ENCODE measurements around the gene ADARB2. TPM values are rescaled to one million over a fixed set of nuclear protein-coding genes. Genes with fewer than 3 reads are reported as not detected.

The ADARB2 gene
- total and polyA plus RNA-seq, 4 donors: 0.55 to 0.70 (median 0.59) TPM; not detected in 1

GRCh38 chr10:1560535-1561192, 176.7 kb downstream of the ADARB2 start:
- H3K9ac ChIP-seq (ENCODE audit: low read depth in 1 of 2, low read length in 2 of 2): no peak overlapping the region
- H3K4me1 ChIP-seq (ENCODE audit: control insufficient read depth in 4 of 4, insufficient read depth in 4 of 4, low read length in 3 of 4): no peaks in the 10 kb centered on the region
- no peaks in the 10 kb centered on the region for H3K36me3 ChIP-seq (ENCODE audit: control insufficient read depth in 4 of 4, insufficient read depth in 3 of 4, low read depth in 1 of 4, low read length in 3 of 4)
- H3K4me3 ChIP-seq (ENCODE audit: low read depth in 1 of 3, low read length in 3 of 3): no peak overlapping the region
- TF ChIP-seq HNF4A (conservative IDR thresholded peaks at IDR 0.05) (no peak), SP1 (IDR thresholded peaks at IDR 0.05) (no peak), CTCF (IDR thresholded peaks at IDR 0.05; ENCODE audit: low read depth, low read length, missing input control) (no peak), MAX (IDR thresholded peaks at IDR 0.05) (no peak), ZBTB33 (IDR thresholded peaks at IDR 0.05) (no peak), TAF1 (conservative IDR thresholded peaks at IDR 0.05) (no peak), GABPA (IDR thresholded peaks at IDR 0.05 in 1 of 2, conservative IDR thresholded peaks at IDR 0.05 in 1 of 2) (no peak), FOXA1 (IDR thresholded peaks at IDR 0.05) (no peak)
- no peak overlapping the region for H3K27ac ChIP-seq (ENCODE audit: low read depth in 1 of 2, low read length in 2 of 2)
- peaks cover 0 to 3% (median 0%) of the 10 kb centered on the region in 4 donors for H3K27me3 ChIP-seq (ENCODE audit: control insufficient read depth in 4 of 4, insufficient read depth in 4 of 4, low read length in 3 of 4)
- WGBS: 64% methylated on average over 16 of the region's 16 CpGs
- no peaks in the 10 kb centered on the region for H3K9me3 ChIP-seq (ENCODE audit: control insufficient read depth in 4 of 4, low read length in 3 of 4)
- no peak for DNase-seq (ENCODE audit: low spot score)

GRCh38 chr10:1559761-1560160, 177.6 kb downstream of the ADARB2 start:
- no peak overlapping the region for H3K9ac ChIP-seq (ENCODE audit: low read depth in 1 of 2, low read length in 2 of 2)
- H3K4me3 ChIP-seq (ENCODE audit: low read depth in 1 of 3, low read length in 3 of 3): no peak overlapping the region
- TF ChIP-seq RXRA (IDR thresholded peaks at IDR 0.05) (no peak), CTCF (IDR thresholded peaks at IDR 0.05; ENCODE audit: low read depth, low read length, missing input control) (no peak), FOXA2 (IDR thresholded peaks at IDR 0.05) (no peak), RAD21 (IDR thresholded peaks at IDR 0.05) (no peak), REST (IDR thresholded peaks at IDR 0.05) (no peak), HNF4A (conservative IDR thresholded peaks at IDR 0.05) (no peak), NR2F2 (IDR thresholded peaks at IDR 0.05) (no peak), SP1 (IDR thresholded peaks at IDR 0.05) (no peak), ATF3 (IDR thresholded peaks at IDR 0.05) (no peak), EGR1 (IDR thresholded peaks at IDR 0.05; ENCODE audit: low read depth in 2 of 2) (no peak), YY1 (IDR thresholded peaks at IDR 0.05) (no peak), HNF4G (IDR thresholded peaks at IDR 0.05) (no peak), JUND (IDR thresholded peaks at IDR 0.05) (no peak), TAF1 (conservative IDR thresholded peaks at IDR 0.05) (no peak), FOXA1 (IDR thresholded peaks at IDR 0.05) (no peak), ZBTB33 (IDR thresholded peaks at IDR 0.05) (no peak), MAX (IDR thresholded peaks at IDR 0.05) (no peak), GABPA (IDR thresholded peaks at IDR 0.05 in 1 of 2, conservative IDR thresholded peaks at IDR 0.05 in 1 of 2) (no peak)
- no peaks in the 10 kb centered on the region for H3K4me1 ChIP-seq (ENCODE audit: control insufficient read depth in 4 of 4, insufficient read depth in 4 of 4, low read length in 3 of 4)
- H3K36me3 ChIP-seq (ENCODE audit: control insufficient read depth in 4 of 4, insufficient read depth in 3 of 4, low read depth in 1 of 4, low read length in 3 of 4): no peaks in the 10 kb centered on the region
- DNase-seq (ENCODE audit: low spot score): no peak
- peaks cover 0 to 3% (median 0%) of the 10 kb centered on the region in 4 donors for H3K27me3 ChIP-seq (ENCODE audit: control insufficient read depth in 4 of 4, insufficient read depth in 4 of 4, low read length in 3 of 4)
- 35% methylated on average over 11 of the region's 11 CpGs for WGBS
- no peak overlapping the region for H3K27ac ChIP-seq (ENCODE audit: low read depth in 1 of 2, low read length in 2 of 2)
- H3K9me3 ChIP-seq (ENCODE audit: control insufficient read depth in 4 of 4, low read length in 3 of 4): no peaks in the 10 kb centered on the region
